D341Med (cell line): Measurements from ENCODE around the gene IL17RE.

Experiments used
- DNase-seq: peaks from one replicate; pipeline ENCODE4 v3.0.0; 2012; ENCODE audit warnings: low spot score

Gene IL17RE

DNA sequence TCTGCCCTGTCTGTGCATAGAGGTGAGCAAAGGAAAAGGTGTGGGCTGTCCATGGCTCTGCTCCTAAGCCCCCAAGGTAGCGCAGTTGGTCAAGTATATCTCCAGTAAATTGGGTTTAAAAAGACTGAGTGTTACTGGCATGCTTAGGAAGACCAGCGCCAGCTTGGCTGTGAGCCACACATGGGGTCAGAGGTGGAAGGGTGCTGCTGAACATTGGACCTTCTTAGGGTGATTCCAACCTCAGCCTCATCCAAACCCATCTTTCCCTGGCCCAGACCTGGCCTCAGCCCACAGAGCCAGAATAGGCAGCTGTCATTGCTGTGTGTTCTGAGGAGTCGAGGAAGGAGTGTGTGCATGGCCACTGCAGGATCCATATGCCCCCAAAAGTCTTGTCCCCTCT is 5.6 kb downstream of the IL17RE start:
- DNase-seq: no peak

GRCh38 chr3:9909221-9910013 is 6.8 kb downstream of the IL17RE start:
- no peak for DNase-seq

DNA sequence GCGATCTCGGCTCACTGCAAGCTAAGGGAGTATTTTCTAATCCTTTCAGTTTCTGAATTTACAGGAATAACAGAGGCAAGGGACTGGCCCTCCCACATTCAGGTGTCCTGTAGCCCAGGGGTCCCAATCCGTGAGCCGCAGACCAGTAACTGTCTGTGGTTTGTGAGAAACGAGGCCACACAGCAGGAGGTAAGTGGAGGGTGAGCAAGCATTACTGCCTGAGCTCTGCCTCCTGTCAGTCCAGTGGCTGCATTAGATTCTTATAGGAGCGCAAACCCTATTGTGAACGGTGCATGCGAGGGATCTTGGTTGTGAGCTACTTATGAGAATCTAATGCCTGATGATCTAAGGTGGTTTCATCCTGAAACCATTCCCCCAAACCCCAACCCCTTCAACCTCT is 9.2 kb downstream of the IL17RE start:
- no peak for DNase-seq

GRCh38 chr3:9912294-9912935 is 9.8 kb downstream of the IL17RE start:
- DNase-seq: no peak

GRCh38 chr3:9913601-9914000 is 11.0 kb downstream of the IL17RE start:
- no peak for DNase-seq

- no peak for DNase-seq
Observed at GRCh38 chr3:9914011-9914410, 11.4 kb downstream of the IL17RE start.

DNA sequence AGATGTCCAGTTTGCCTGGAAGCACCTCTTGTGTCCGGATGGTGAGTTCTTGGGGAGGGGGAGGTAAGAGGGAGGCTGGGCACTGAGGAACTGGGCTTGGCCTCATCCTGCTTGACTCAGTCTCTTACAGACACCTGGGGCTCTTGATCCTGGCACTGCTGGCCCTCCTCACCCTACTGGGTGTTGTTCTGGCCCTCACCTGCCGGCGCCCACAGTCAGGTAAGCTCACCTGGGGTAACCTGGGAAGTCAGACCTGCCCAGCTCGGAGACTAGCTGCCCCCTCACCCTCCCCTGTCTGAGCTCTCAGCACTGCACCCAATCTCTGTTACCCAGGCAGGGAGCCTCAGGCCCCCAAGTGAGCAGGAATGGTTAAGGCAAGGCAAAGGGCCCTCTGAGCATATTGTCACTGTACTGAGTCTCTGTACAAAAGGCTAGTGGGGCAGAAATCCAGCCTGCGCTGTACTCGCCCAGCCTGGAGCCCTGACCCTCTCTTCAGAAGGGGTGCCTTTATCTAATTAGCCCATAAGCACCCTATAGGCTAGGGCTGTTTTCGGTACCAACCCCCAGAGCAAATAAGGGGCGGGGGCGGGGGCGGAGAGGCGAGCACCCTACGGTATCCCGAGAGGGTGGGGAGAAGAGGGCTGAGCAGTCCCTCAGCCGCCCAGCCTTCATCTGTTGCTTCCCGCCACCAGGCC is 12.1 kb downstream of the IL17RE start:
- DNase-seq: no peak

DNA sequence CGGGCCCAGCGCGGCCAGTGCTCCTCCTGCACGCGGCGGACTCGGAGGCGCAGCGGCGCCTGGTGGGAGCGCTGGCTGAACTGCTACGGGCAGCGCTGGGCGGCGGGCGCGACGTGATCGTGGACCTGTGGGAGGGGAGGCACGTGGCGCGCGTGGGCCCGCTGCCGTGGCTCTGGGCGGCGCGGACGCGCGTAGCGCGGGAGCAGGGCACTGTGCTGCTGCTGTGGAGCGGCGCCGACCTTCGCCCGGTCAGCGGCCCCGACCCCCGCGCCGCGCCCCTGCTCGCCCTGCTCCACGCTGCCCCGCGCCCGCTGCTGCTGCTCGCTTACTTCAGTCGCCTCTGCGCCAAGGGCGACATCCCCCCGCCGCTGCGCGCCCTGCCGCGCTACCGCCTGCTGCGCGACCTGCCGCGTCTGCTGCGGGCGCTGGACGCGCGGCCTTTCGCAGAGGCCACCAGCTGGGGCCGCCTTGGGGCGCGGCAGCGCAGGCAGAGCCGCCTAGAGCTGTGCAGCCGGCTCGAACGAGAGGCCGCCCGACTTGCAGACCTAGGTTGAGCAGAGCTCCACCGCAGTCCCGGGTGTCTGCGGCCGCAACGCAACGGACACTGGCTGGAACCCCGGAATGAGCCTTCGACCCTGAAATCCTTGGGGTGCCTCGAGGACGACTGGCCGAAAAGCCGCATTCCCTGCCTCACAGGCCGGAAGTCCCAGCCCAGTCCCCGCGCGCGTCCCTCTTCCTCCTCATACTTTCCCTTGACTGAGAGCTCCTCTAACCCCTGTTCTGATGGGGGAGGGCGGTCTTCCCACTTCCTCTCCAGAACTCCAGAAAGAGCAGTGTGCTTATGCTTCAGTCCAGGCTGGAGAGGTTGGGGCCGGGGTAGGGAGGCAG is 12.8 kb downstream of the IL17RE start:
- DNase-seq: peak; percentile 70

DNA sequence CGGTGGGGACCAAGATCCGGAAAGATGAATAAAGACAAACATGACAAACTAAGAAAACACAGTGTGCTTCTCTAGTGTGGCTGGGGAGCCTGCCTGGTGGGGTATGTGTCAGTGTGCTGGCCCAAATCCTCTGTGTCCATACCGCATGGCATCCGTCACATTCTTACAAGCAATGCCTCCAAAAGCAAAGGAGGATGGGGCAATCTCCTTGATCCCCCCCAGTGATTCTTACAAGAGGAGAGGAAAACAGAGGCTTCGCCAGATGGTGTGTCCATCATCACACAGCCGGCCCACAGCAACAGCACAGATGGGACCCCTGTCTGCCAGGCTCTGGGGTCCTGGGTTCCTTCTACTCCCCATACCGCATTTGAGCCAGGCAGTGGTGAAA is 13.7 kb downstream of the IL17RE start:
- DNase-seq: no peak

- peak; percentile 56 for DNase-seq
Observed at GRCh38 chr3:9916734-9917680, 14.4 kb downstream of the IL17RE start, which contains the start of gene IL17RC. Gene IL17RC, plus strand, starts transcription at chr3:9917098. Its CDS starts 218 bp downstream, at chr3:9917316.

- DNase-seq: no peak
Observed at GRCh38 chr3:9917820-9918219, 15.2 kb downstream of the IL17RE start.

- no peak for DNase-seq
Observed at GRCh38 chr3:9918261-9919038, 15.8 kb downstream of the IL17RE start.

GRCh38 chr3:9928158-9928557 is 25.5 kb downstream of the IL17RE start:
- DNase-seq: no peak

- no peak for DNase-seq
Observed at GRCh38 chr3:9930804-9931418, 28.3 kb downstream of the IL17RE start.

- no peak for DNase-seq
Observed at GRCh38 chr3:9932535-9932842, 29.8 kb downstream of the IL17RE start.

GRCh38 chr3:9932843-9933560 is 30.4 kb downstream of the IL17RE start:
- DNase-seq: peak; percentile 91

DNA sequence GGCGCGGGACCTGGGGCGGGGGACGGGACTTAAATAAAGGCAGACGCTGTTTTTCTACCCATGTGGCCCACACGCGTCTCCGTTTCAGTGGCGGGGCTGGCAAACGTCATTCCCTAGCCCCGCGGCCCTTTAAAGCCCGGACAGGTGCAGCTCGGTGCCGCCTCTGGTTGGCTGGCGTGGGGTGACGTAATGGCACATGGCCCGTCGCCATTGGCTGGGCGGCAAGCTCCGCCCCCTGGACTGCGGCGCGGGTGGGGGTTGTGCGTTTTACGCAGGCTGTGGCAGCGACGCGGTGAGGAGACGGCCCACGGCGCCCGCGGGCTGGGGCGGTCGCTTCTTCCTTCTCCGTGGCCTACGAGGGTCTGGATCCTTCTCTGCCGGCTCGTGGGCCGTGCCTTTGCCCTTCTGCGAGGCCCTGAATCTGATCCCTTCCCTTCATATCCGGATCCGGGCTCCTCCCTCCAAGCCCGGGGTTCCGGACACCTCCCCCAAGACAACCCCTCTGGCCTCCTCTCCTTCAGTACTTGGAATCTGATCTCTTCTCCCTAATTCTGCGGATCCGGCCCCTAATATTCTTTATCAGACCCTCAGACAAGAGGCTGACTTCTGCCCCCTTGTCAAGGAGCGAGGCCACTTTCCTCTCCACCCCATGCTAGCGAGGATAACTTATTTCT is 31.1 kb downstream of the IL17RE start, which contains the start of gene CRELD1:
Gene CRELD1, plus strand, starts transcription at position 274 of the 674 bp plus-strand sequence. CDS start 605 bp downstream, outside the sequence.
- DNase-seq: peak; percentile 97

DNA sequence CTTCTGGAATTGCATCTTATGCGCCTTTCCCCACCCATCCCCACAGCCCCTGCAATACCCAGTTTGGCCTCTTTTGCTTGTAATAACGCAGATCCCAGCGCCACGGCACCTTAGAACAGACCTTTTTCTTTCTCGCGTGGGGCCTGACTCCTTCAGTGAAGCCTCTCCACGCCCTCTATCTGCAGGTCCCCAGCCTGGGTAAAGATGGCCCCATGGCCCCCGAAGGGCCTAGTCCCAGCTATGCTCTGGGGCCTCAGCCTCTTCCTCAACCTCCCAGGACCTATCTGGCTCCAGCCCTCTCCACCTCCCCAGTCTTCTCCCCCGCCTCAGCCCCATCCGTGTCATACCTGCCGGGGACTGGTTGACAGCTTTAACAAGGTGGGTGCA is 31.6 kb downstream of the IL17RE start:
- peak; percentile 56 for DNase-seq
